Stimulated activated CD4-positive, alpha-beta T cell treated with anti-CD3 and anti-CD28 coated beads, Interleukin-4, amount 100 ng/mL, for 4 hours (primary cell): ENCODE measurements around the gene SIGLEC6.
"Not testable (repeated sequence)": the region's sequence is repeated elsewhere in the genome, so short reads cannot be mapped to it uniquely, and the experiment has no call there.

ENCODE experiments used
- DNase-seq, 2 experiments: peaks; one replicate each; pipeline ENCODE4 v3.0.0-alpha.2; 2020

SIGLEC6 gene

GRCh38 chr19:51508059-51508733, 23.3 kb downstream of the SIGLEC6 start:
- DNase-seq = no peak

- no peak for DNase-seq
Measured at GRCh38 chr19:51507640-51508058, 23.8 kb downstream of the SIGLEC6 start.

GRCh38 chr19:51507192-51507591, 24.3 kb downstream of the SIGLEC6 start:
- DNase-seq = no peak

DNA sequence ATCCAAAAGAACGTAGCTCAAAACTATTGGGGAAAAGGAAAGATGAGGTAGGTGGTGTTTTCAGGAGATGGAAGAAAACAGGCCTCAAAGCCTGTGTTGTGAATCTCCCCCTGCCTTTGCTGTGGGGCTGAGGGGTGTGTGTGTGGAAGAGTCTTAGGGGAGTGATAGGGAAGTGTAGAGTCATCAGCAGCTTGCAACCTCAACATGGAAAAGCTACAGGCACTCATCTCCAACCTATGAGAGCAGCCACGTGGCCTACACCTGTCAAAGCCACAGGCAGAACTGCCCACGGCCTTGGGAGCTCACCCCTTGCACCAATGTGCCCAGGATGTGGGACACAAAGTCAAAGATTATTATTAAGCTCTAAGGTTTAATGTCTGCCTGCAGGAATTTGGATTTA, 25.6 kb downstream of the SIGLEC6 start:
- DNase-seq = no peak

- DNase-seq = no peak
Measured at GRCh38 chr19:51503896-51504295, 27.6 kb downstream of the SIGLEC6 start.

- DNase-seq = no peak
Measured at GRCh38 chr19:51503286-51503817, 28.1 kb downstream of the SIGLEC6 start.

DNA sequence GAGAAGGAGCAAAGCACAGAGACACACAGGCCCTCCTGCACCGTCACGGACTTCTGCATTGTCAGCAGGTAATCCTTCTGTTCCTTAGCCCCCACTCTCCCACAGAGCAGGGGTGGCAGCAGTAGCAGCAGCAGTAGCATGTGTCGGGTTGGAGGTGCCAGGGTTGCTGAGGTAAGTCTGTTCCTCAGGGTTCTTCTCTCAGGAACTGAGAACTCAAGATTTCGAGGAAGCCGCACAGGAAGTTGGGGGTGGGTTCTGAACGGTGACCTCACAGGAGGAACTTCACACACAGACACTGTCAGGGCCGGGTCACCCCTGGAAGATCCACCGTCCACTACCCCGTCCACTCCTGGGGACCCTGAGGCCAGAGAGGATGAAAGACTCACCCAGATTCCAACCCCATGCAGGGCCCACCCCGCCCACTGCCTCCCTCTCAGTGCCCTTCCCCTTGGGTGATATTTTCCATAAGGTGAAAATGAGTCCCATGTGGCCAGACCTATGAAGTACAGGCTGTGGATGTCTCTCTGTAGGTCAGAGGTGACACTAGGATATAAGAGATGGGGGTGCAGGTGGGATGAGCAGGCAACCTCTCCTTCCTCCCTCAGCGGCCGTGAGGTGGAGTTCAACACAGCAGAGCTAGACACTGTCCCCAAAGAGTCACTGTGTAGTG, 29.7 kb downstream of the SIGLEC6 start, which contains the start of gene SIGLEC12:
TSS of gene SIGLEC12 (minus strand) at position 207 of the 670 bp plus-strand sequence. CDS start at position 140, 67 bp downstream.
- peak in 1 of 2 experiments; percentile 22 for DNase-seq

DNA sequence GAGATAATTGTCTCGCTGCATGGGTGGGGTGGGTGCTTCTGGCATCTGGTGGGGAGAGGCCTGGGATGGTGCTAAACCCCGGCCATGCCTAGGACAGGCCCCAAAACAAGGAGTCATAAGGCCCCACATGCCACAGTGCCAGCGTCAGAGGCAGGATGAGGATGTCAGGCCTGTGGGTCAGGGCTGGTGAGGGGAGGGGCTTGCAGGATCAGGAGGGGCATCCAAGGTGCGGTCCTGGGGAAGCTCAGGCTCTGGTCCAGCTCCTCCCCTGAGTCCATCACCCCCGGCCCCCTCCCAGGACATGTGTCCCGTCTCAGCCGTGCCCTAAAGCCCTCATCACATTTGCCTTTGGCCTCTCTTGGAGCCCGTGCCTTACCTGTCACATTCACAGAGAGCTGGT, 30.5 kb downstream of the SIGLEC6 start:
- not testable (repeated sequence) for DNase-seq

- no peak for DNase-seq
Measured at GRCh38 chr19:51497666-51498065, 33.8 kb downstream of the SIGLEC6 start.

DNA sequence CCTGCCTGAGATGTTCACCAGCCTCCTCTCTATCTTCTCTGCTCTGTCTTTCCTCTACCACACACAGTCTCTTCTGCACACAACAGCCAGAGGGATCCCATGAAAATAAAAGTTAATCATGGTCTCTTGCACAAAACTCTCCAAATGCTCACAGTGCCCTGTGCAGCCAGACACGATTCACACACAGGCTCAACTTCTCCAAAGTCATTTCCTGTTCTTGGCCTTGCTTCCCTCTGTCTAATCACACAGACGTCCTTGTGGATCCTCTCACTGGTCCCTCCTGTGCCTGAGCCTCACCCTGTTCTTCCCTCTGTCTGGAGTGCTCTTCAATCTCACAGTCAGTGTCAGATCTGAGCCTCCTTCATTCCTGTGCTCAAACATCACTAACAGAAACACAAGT, 37.7 kb downstream of the SIGLEC6 start:
- no peak for DNase-seq

GRCh38 chr19:51491586-51491985, 39.9 kb downstream of the SIGLEC6 start:
- no peak for DNase-seq

- DNase-seq = no peak
Measured at GRCh38 chr19:51490676-51491075, 40.8 kb downstream of the SIGLEC6 start.

DNA sequence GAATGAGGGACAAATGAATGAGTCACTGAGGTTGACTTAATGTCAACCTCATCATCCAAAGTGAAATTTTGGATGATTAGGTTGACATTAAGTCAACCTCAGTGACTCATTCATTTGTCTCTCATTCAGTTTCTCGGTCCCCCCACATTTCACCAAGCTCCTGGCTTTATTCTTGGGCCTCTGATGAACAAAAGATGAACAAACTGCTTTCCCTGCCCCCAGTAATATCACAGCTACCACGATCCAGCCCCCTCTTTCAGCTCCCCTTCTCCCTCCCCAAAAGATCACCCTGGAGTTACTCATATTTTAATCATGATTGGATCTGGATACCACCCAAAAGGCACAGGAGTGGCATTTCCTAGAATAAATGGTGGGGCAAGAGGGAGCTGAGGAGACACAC, 42.4 kb downstream of the SIGLEC6 start:
- peak in 1 of 2 experiments; percentile 44 for DNase-seq

GRCh38 chr19:51488491-51488890, 43.0 kb downstream of the SIGLEC6 start:
- no peak for DNase-seq

- DNase-seq = no peak
Measured at GRCh38 chr19:51485960-51486660, 45.4 kb downstream of the SIGLEC6 start.

- DNase-seq = no peak
Measured at GRCh38 chr19:51480590-51480989, 50.9 kb downstream of the SIGLEC6 start.

DNA sequence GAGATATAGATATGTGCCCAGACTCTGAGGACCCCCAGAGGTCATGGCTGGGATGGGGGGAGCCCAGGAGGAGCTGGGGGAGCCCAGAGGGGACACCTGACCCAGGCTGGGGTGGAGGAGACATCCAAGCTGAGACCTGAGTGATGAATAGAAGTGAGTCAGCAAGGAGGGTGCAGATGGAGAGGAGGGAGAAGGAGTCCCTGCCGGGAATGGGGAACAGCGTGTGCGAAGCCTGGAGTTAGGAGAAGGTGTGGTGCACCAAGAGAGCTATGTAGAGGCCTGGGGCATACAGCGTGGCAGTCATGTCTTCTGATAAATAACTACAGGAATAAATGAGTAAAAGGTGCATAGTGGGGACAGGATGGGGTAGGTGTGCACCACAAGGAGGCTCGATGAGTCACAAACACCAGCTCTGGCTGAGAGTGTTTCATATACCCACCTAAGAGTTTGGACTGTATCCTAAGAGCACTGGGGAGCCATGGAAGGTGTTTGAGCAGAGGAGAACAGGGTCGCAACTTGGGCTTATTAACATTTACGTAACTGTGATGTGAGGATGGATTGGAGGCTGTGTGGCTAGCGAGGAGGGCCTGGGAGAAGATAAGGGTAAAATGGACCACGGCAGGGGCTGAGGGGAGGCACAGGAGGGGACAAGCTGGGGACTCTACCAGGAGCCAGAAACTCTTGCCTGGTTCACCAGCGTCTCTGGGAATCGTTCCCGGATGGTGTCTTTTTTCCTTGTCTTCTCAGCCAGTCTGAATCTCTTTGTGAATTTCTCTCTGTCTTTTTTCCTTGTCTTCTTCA, 51.7 kb downstream of the SIGLEC6 start:
- peak in 1 of 2 experiments; percentile 61 for DNase-seq

GRCh38 chr19:51478381-51479234, 52.9 kb downstream of the SIGLEC6 start, which contains the start of gene CEACAM18:
Gene CEACAM18 (plus strand): TSS chr19:51478539.
- DNase-seq = no peak

- no peak for DNase-seq
Measured at GRCh38 chr19:51477344-51477743, 54.1 kb downstream of the SIGLEC6 start.

DNA sequence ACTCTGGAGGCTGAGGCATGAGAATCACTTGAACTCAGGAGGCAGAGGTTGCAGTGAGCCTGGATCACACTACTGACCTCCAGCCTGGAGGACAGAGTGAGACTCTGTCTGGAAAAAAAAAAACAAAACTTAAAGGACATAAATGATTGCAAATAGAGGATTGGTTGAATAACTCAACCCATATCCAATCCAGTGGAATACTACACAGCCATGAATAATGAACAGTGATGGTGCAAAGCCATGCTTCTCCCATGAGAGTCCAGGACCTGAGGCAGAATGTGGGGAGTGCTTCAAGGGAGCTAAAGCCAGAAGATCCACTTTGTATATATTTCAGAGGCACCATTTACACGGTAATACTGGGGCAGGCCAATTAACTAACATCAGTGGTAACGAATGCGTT, 55.3 kb downstream of the SIGLEC6 start:
- no peak for DNase-seq

DNA sequence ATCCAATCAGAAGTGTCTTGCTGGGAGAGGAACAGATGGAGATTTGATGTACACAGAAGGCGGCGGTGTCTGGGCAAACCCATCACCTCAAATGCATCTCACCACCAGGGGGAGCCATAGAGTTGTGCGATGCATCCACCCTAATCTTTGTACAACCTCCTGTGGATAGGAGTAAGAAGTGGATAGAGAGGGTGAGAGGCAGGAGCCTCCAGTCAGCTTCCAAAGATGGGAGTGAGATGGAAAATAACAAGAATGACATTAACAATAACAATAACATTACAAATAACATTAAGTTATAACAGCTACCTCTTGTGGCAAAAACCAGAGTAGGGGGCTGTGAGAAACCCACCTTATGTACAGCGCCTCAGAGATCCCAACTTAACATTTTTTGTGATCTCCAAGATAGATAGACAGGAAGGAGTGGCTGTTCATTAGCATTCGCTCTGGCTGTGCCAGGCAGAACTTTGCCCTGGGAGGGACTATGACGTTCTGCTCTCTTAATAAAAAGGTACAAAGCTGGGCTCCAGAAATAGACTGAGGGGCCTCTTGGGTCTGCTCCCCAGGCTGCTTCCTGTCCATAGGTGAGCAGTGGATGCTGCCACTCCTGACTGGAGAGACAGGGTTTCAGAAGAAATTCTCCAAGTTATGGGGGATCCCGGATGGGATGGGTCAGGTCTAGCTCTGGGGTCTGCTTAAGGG, 58.3 kb downstream of the SIGLEC6 start:
- peak; percentile 78 to 86 for DNase-seq
